ENCODE measurements around the gene SMIM22. TPM values are rescaled to one million over a fixed set of nuclear protein-coding genes. Genes with fewer than 3 reads are reported as not detected.

SMIM22 gene
- total RNA-seq, 6 experiments from 2014 or later = not detected

- Mint-ChIP-seq H3K4me3 (no peak overlapping the region), H3K27me3 (ENCODE audit: insufficient read depth) (no peaks in the 10 kb centered on the region; the same call in 1 of the 2 replicates), H3K9me3 (no peaks in the 10 kb centered on the region), H3K27ac (peak overlapping the region; percentile 45; the same call in 1 of the 2 replicates), H3K36me3 (ENCODE audit: low read depth) (peaks cover 32% of the 10 kb centered on the region), H3K4me1 (ENCODE audit: low read depth) (peaks cover 4% of the 10 kb centered on the region; the same call in 1 of the 2 replicates)
- no peak for TF ChIP-seq CTCF (IDR thresholded peaks at IDR 0.05)
- peak; percentile 12 for DNase-seq
Measured at GRCh38 chr16:4828567-4829321, 33.6 kb downstream of the SMIM22 start.

GRCh38 chr16:4830408-4830807 is 35.2 kb downstream of the SMIM22 start:
- Mint-ChIP-seq H3K4me1 (ENCODE audit: low read depth) (peaks cover 4% of the 10 kb centered on the region; the same call in 1 of the 2 replicates), H3K4me3 (no peak overlapping the region), H3K9me3 (no peaks in the 10 kb centered on the region), H3K27me3 (ENCODE audit: insufficient read depth) (no peaks in the 10 kb centered on the region; the same call in 1 of the 2 replicates), H3K27ac (no peak overlapping the region), H3K36me3 (ENCODE audit: low read depth) (peaks cover 23% of the 10 kb centered on the region)
- no peak for DNase-seq
- TF ChIP-seq CTCF (IDR thresholded peaks at IDR 0.05) = no peak

- Mint-ChIP-seq H3K4me1 (ENCODE audit: low read depth) (peaks cover 4% of the 10 kb centered on the region; the same call in 1 of the 2 replicates), H3K9me3 (no peaks in the 10 kb centered on the region), H3K27me3 (ENCODE audit: insufficient read depth) (no peaks in the 10 kb centered on the region; the same call in 1 of the 2 replicates), H3K27ac (no peak overlapping the region), H3K4me3 (no peak overlapping the region), H3K36me3 (ENCODE audit: low read depth) (peaks cover 26% of the 10 kb centered on the region)
- no peak for DNase-seq
- no peak for TF ChIP-seq CTCF (IDR thresholded peaks at IDR 0.05)
Measured at GRCh38 chr16:4831616-4832015, 36.4 kb downstream of the SMIM22 start.

GRCh38 chr16:4832698-4833343 is 37.7 kb downstream of the SMIM22 start:
- H3K9me3 Mint-ChIP-seq = no peaks in the 10 kb centered on the region
- no peaks in the 10 kb centered on the region; the same call in 1 of the 2 replicates for H3K27me3 Mint-ChIP-seq (ENCODE audit: insufficient read depth)
- no peak for TF ChIP-seq CTCF (IDR thresholded peaks at IDR 0.05)
- H3K4me1 Mint-ChIP-seq (ENCODE audit: low read depth) = peaks cover 4% of the 10 kb centered on the region; the same call in 1 of the 2 replicates
- H3K36me3 Mint-ChIP-seq (ENCODE audit: low read depth) = peaks cover 28% of the 10 kb centered on the region
- no peak for DNase-seq
- H3K4me3 Mint-ChIP-seq = no peak overlapping the region
- H3K27ac Mint-ChIP-seq = peak overlapping the region; percentile 26; the same call in 1 of the 2 replicates

- Mint-ChIP-seq H3K4me3 (no peak overlapping the region), H3K9me3 (no peaks in the 10 kb centered on the region), H3K36me3 (ENCODE audit: low read depth) (peaks cover 28% of the 10 kb centered on the region), H3K27ac (no peak overlapping the region; the same call in 1 of the 2 replicates), H3K4me1 (ENCODE audit: low read depth) (peaks cover 4% of the 10 kb centered on the region; the same call in 1 of the 2 replicates), H3K27me3 (ENCODE audit: insufficient read depth) (no peaks in the 10 kb centered on the region; the same call in 1 of the 2 replicates)
- DNase-seq = no peak
- TF ChIP-seq CTCF (IDR thresholded peaks at IDR 0.05) = no peak
Measured at GRCh38 chr16:4833584-4833983, 38.4 kb downstream of the SMIM22 start.

Data from HFFc6 (cell line).